ENCODE data around the gene HNRNPA1L2.
"Not testable (repeated sequence)": the region's sequence is repeated elsewhere in the genome, so short reads cannot be mapped to it uniquely, and the experiment has no call there.

HNRNPA1L2 gene

DNA sequence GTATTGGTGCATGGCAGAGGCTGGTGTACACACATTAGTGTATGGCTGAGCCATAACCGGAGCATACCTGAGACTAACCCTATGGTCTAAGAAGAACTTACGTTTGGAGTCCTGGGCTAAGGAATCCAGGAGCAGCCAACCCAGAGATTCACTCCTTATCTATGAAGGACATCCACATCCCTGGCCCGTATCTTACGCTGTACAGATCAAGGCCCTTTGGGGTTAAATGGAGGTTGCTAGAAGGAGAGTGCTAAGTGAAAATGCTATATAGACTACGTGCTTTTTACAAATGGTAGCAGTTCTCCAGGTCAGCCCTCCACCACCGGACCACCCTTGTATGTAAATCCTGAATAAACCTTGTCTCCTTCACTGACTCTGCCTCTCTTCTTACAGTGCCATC lies 8.5 kb downstream of the HNRNPA1L2 start:
- no peak for DNase-seq

DNA sequence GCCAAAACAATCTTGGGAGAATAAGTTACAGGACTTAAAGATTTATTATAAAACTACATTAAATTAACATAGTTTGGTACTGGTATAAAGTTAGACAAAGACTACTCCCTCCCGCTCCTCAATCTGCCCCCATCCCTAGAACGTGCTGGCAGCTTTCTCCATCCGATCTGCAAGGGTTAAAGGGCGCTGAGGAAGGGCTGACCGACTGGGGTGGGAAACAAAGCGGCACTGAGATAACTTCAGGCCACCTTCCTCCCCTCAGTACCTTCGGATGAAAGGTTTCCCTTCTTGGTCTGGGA lies 9.6 kb downstream of the HNRNPA1L2 start:
- DNase-seq = no peak

- DNase-seq = peak; percentile 96
These were observed 10.2 kb downstream of the HNRNPA1L2 start, which contains the start of gene SUGT1 for GRCh38 chr13:52652196-52652979. Gene SUGT1 (plus strand): TSS chr13:52652836. CDS start chr13:52652921, 85 bp downstream.

DNA sequence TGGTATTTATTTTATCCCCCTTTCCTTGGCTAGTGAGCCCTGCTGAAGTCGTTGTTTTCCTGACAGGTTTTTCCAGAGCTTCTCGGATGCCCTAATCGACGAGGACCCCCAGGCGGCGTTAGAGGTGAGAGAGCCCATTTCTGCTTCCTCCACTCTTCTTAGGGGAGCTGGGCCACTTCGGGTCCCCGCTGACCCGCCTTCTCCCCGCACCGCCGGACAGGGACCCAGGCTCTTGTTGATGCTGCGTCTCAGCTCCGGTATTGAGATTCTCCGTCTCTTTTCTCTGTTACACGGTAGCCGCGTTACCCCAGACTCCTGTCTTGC lies 10.7 kb downstream of the HNRNPA1L2 start:
- no peak for DNase-seq

GRCh38 chr13:52659340-52659739 lies 17.1 kb downstream of the HNRNPA1L2 start:
- no peak for DNase-seq

DNA sequence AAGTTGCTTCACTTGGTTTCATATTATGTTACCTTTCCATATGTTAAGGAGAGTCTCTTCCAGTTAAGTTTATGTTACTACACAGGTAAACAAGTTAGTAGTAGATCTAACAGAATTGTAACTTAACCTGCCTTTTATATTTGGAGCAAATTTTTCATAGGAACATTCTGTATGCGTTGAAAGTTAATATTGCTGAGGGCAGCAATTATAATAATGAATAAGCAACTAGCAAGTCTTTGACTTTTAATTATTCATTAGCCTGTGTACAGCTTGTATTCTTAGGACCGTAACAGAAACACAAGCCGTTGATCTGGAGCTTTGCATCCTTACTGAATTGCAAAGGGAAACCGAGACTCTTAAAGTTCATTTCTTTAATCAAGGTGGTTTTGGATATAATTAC lies 22.0 kb downstream of the HNRNPA1L2 start:
- no peak for DNase-seq

- DNase-seq = no peak
These were observed 23.1 kb downstream of the HNRNPA1L2 start for GRCh38 chr13:52665325-52665724.

DNA sequence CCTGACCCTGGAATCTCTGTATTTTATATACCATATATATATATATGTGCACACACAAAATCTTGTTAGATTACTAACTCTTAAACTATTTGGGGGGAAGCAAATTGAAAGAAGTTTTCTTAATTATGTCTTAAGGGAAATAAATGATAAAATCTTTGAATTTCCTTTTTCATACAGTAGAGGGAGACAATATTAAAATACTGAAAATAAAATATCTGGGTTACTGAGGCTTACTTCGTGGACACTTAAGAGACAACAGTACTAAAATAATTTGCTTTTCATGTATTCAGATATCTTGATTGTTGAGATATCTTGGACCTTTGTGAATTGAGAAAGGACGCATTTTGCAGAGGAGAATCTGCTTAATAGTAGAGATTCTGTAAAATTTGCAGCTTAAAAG lies 27.4 kb downstream of the HNRNPA1L2 start:
- no peak for DNase-seq

GRCh38 chr13:52670726-52671125 lies 28.5 kb downstream of the HNRNPA1L2 start:
- no peak for DNase-seq

- no peak for DNase-seq
These were observed 31.2 kb downstream of the HNRNPA1L2 start for GRCh38 chr13:52673465-52673864.

DNA sequence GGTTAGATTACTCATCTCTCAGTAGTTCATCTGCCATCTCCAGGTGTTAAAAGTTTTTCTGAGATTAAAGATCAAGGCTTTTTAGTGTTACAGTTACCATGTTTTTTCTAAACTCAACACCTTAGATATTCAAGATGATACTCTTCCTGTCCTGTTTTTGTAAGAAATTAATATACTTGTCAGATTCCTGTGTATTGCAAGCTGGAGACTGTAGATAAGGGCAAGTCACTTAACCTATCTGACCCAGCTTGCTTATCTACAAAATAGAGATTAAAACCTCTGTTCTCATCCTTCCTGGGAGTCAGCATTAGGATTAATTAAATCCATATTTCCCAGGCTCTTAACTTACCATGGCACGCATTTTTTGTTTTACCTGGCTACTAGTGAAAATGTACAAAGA lies 35.6 kb downstream of the HNRNPA1L2 start:
- DNase-seq = no peak

DNA sequence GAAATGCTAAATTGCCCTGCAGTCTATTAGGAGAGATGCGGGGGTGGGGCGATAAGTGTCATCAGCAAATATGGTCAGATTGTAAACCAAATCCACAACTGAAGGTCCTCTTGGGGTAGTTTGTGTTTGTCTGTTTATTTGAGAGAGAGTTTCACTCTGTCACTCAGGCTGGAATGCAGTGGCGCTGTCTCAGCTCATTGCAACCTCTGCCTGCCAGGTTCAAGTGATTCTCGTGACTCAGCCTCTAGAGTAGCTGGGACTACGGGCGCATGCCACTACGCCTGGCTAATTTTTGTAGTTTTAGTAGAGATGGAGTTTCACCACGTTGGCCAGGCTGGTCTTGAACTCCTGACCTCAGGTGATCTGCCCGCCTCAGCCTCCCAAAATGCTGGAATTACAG lies 43.6 kb downstream of the HNRNPA1L2 start:
- not testable (repeated sequence) for DNase-seq

GRCh38 chr13:52686376-52686775 lies 44.1 kb downstream of the HNRNPA1L2 start:
- DNase-seq = no peak
